Astrocyte (in vitro differentiated cells and primary cell): ENCODE results near the gene TNRC18.

Source experiments
- CTCF ChIP-seq: IDR thresholded peaks from 2 replicates; pipeline ENCODE4 v1.5.1; 2011; ENCODE audit warnings: low read depth, mild to moderate bottlenecking, inconsistent platforms, low read length, moderate library complexity; ENCODE audit not compliant: insufficient read depth
- EZH2 ChIP-seq: IDR thresholded peaks from 2 replicates; pipeline ENCODE4 v1.6.1; 2012; ENCODE audit warnings: mild to moderate bottlenecking, low read length, inconsistent platforms; ENCODE audit not compliant: insufficient read depth

GRCh38 chr7:5423976-5424748 lies 528 bp upstream of the TNRC18 start:
- TF ChIP-seq CTCF: no peak
- TF ChIP-seq EZH2: no peak
